Measurements from ENCODE around the gene KCTD19.

The KCTD19 gene

DNA sequence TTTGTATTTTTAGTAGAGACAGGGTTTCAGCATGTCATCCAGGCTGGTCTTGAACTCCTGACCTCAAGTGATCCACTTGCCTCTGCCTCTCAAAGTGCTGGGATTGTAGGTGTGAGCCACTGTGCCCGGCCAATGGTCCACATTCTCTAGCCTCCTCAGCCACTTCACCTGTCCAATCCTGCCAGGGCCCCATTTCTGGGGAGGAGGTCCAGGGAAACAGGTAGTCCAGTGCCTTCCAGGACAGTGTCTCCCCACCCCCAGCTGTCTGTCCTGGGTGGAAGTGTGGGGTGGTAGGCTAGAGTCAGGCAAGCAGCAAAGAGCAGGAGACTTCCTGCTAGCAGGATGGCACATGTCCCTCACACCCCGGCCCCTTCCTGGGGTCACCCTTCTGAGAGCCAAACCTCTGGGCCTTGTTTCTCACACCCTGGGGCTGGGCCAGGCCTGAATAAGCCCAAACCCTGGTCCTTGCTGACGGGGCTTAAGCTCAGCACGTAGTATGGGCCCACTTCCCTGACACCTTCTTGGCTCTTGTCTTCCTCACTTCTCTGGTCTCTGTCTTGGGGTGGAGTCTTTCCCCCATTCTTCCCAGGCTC is 84.3 kb downstream of the KCTD19 start:
- Histone ChIP-seq H3K79me2 (ENCODE audit: control insufficient read depth, insufficient read depth, low read length, unreplicated experiment) (peaks cover 54% of the 10 kb centered on the region), H3K36me3 (ENCODE audit: insufficient read depth, low read length) (peaks cover 10% of the 10 kb centered on the region; the same call in 1 of the 2 replicates), H2AFZ (ENCODE audit: low read length, unreplicated experiment) (no peak overlapping the region), H3K27ac (ENCODE audit: low read depth, low read length) (peak overlapping the region; percentile 98), H3K4me3 (ENCODE audit: low read depth, low read length) (no peak overlapping the region), H3K4me1 (ENCODE audit: control insufficient read depth, insufficient read depth, low read length, unreplicated experiment) (peaks cover 54% of the 10 kb centered on the region), H3K27me3 (ENCODE audit: insufficient read depth, low read length) (no peaks in the 10 kb centered on the region)

- H3K4me1 ChIP-seq (ENCODE audit: control insufficient read depth, insufficient read depth, low read length, unreplicated experiment), result peaks cover 54% of the 10 kb centered on the region
- H3K36me3 ChIP-seq (ENCODE audit: insufficient read depth, low read length), result peaks cover 18% of the 10 kb centered on the region; the same call in 1 of the 2 replicates
- peak overlapping the region; percentile 74 for H2AFZ ChIP-seq (ENCODE audit: low read length, unreplicated experiment)
- H3K79me2 ChIP-seq (ENCODE audit: control insufficient read depth, insufficient read depth, low read length, unreplicated experiment), result peaks cover 47% of the 10 kb centered on the region
- peak overlapping the region; percentile 39; the same call in 1 of the 2 replicates for H3K4me3 ChIP-seq (ENCODE audit: low read depth, low read length)
- no peaks in the 10 kb centered on the region for H3K27me3 ChIP-seq (ENCODE audit: insufficient read depth, low read length)
- H3K27ac ChIP-seq (ENCODE audit: low read depth, low read length), result peak overlapping the region; percentile 98
Observed at GRCh38 chr16:67241008-67241900, 85.3 kb downstream of the KCTD19 start.

DNA sequence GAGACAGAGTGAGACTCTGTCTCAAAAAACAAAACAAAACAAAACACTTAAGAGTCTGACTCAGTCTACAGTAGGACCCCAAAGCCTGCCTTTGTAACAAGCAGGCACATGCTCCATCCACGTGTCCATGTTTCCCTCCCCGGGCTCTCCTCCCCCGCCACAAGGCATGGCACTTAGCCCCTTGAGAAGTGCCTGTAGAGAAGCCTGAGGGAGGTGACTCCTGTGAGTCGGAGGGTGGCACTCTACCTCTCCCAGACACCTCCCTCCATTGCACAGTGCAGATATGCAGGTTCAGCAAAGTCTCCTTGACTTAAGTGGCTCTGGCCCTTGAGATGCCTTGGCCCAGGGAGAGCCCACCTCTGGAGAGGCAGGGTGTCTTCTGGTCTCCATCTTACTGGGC is 86.0 kb downstream of the KCTD19 start:
- Histone ChIP-seq H3K27me3 (ENCODE audit: insufficient read depth, low read length) (no peaks in the 10 kb centered on the region), H3K79me2 (ENCODE audit: control insufficient read depth, insufficient read depth, low read length, unreplicated experiment) (peaks cover 47% of the 10 kb centered on the region), H3K36me3 (ENCODE audit: insufficient read depth, low read length) (peaks cover 24% of the 10 kb centered on the region; the same call in 1 of the 2 replicates), H2AFZ (ENCODE audit: low read length, unreplicated experiment) (no peak overlapping the region), H3K4me1 (ENCODE audit: control insufficient read depth, insufficient read depth, low read length, unreplicated experiment) (peaks cover 54% of the 10 kb centered on the region), H3K27ac (ENCODE audit: low read depth, low read length) (peak overlapping the region; percentile 98), H3K4me3 (ENCODE audit: low read depth, low read length) (no peak overlapping the region)
